ENCODE data around the gene ABI3BP.
"Not testable (repeated sequence)": the region's sequence is repeated elsewhere in the genome, so short reads cannot be mapped to it uniquely, and the experiment has no call there.

The ABI3BP gene, protein sequence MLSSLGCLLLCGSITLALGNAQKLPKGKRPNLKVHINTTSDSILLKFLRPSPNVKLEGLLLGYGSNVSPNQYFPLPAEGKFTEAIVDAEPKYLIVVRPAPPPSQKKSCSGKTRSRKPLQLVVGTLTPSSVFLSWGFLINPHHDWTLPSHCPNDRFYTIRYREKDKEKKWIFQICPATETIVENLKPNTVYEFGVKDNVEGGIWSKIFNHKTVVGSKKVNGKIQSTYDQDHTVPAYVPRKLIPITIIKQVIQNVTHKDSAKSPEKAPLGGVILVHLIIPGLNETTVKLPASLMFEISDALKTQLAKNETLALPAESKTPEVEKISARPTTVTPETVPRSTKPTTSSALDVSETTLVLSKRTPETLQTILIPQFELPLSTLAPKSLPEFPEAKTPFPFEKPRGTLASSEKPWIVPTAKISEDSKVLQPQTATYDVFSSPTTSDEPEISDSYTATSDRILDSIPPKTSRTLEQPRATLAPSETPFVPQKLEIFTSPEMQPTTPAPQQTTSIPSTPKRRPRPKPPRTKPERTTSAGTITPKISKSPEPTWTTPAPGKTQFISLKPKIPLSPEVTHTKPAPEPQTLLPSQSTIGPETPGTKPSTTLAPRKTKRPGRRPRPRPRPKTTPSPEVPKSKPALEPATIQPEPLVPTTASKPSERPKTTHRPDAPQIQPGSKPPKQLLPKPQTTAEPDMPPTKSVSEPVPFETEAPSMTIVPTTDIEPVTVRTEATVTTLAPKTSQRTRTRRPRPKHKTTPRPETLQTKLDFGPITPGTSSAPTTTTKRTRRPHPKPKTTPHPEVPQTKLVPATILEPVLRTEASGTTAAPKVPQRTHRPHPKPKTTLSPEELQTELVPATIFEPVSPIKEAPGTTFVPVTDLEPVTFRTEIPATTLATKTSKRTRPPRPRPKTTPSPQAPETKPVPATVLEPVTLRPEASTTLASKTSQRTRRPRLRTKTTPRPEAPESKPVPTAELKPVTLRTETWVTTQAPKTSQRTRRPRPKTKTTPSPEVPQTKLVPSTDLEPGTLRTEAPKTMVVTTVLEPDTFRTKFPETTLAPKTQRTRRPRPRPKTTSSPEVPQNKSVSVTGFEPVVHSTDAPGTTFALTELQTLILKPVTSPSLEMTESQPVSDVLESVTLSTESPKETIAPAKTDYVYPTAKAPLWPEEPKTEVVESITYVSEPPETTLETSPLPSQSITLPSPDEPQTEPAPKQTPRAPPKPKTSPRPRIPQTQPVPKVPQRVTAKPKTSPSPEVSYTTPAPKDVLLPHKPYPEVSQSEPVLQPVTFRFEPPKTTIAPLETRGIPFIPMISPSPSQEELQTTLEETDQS (N-terminal part only)

DNA sequence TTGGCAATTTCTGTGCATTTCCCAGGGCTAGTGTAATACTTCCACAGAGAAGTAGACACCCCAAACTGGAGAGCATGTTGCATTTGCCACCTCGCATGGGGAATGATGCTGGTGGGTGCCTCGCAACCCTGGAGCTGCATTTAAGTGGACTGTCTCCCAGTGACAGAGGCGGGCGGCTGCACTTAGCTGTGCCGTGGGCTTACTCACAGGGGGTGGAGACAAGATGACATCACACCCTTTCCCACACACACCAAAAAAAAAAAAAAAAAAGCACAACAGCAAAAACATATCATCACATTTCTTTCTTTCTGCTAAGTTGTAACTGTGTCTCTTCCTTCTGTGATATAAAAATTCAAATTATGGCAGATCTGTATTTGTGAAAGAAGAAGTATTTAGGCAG, at the start of gene ABI3BP:
ABI3BP (minus strand) TSS at position 113 of the 400 bp plus-strand sequence; CDS start at position 76, 37 bp downstream.
- no peak for DNase-seq

DNA sequence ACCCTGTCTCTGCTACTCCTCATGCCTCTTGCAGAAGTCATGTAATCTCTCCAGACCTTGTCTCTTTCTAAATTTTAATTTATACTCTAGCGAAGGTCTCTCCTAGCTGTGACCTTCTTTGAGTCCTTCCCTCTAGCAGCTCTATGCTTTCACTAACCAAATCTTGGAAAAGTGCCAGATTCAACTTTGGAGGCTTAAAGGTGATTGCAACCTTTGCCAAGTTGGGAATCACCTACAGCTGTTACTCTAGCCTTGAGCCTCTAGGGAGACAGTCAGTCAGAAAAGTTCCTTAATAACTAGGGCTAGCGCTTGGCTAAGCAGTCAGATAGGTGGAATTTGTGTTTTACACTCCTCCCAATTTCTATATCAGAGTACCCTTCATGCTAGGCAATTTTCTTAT, 46.1 kb upstream of the ABI3BP start:
- DNase-seq = no peak

GRCh38 chr3:101038880-101039279, 45.7 kb upstream of the ABI3BP start:
- no peak for DNase-seq

GRCh38 chr3:101038393-101038792, 45.2 kb upstream of the ABI3BP start:
- no peak for DNase-seq

DNA sequence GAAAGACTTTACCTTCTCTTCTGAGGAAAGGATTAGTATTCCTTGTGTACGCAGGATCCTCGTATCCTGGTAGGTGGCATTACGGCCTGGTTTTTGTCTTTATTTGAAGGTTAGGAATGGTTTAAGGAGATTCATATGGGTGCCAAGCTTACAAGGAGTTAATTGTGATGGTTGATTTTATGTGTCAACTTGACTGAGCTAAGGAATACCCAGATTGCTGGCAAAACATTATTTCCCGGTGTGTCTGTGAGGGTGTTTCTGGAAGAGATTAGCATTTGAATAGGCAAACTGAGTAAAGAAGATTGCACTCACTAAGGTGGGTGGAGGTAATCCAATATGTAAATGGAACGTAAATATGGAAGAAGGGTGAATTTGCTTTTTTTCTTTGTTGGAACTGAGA, 44.4 kb upstream of the ABI3BP start:
- DNase-seq = no peak

DNA sequence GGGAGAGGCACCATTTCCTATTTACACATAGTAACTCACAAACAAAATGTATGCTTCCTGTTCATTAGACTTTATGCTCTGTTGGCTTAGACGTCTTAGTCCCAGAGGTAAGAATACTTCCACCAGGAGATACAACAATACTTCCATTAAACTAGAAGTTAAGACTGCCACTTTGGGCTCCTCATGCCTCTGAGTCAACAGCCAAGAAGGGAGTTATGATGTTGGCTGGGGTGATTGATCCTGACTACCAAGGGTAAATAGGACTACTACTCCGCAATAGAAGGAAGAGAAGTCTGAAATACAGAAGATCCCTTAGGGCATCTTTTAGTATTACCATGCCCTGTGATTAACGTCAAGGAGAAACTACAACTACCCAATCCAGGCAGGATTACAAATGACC, 43.5 kb upstream of the ABI3BP start:
- no peak for DNase-seq

DNA sequence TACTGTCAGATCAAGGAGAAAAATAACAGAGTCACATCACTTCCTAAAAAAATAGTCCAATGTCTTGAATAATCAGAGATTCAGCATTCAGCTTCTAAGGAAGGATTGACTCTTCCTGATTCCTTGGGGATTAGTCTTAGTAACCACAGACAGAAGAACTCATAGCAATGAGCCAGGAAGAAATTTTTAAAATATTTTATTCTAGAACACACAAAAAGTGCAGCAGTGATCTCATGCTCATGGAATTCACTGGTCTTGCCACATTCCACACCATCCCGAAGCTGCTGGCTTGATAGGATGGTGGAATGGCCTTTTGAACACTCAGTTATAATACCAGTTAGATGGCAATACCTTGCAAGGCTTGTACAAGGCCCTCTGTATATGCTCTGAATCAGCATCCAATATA, 43.0 kb upstream of the ABI3BP start:
- DNase-seq = no peak

GRCh38 chr3:101027286-101027685, 34.1 kb upstream of the ABI3BP start:
- no peak for DNase-seq

DNA sequence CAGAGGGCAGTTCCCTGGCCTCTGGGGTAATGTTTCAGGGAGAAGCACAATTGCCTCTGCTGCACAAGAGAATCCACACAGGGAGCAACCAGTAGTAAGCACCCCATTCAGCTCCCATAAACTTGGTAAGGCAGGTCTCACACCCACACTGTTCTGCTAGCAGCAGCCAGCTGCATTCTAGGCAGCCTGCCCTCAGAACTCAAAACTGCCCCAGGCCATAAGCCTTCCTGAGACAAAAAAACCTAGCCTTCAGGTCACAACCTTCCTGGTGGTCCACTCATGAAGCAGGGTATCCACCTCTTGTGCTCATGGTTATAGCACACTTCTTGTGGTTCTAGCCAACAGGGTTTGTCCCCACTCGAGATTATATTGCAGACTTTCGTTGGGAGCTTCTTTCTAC, 33.7 kb upstream of the ABI3BP start:
- no peak for DNase-seq

DNA sequence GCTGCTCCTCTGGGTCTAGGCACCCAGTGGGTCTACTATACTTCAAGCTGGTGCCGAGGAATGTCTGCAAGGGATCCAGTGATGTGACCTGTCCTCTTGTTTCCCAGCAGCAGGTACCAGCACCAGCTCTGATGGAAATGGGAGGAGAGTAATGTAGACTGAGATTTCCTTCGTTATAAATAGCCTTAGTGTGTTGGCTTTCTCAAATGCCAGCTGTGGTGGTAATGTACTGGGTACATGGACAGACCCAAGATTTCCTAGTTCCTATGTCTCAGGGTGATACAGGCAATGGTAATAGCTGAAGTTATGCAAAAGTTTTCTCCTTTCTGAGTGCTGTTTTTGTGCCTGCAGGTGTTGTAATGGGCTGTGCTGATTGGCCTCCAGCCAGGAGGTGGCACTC, 33.0 kb upstream of the ABI3BP start:
- no peak for DNase-seq

GRCh38 chr3:101020351-101021015, 27.3 kb upstream of the ABI3BP start:
- no peak for DNase-seq

GRCh38 chr3:101017017-101017416, 23.8 kb upstream of the ABI3BP start:
- DNase-seq = no peak

GRCh38 chr3:101012312-101012711, 19.1 kb upstream of the ABI3BP start:
- DNase-seq = not testable (repeated sequence)

- DNase-seq = no peak
Measured at GRCh38 chr3:101011136-101011535, 17.9 kb upstream of the ABI3BP start.

- no peak for DNase-seq
Measured at GRCh38 chr3:101010296-101010695, 17.1 kb upstream of the ABI3BP start.

DNA sequence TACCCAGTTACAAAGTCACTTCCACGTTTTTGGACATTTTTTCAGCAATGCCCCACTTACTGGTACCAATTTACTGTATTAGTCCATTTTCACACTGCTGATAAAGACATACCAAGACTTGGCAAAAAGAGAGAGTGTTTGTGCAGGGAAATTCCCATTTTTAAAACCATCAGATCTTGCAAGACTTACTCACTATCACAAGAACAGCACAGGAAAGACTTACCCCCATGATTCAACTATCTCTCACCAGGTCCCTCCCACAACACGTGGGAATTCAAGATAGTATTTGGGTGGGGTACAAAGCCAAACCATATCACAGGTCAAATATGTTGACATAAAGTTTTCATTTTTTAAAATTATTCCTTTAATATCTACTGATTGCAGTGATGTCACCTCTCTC, 16.2 kb upstream of the ABI3BP start:
- no peak for DNase-seq

DNA sequence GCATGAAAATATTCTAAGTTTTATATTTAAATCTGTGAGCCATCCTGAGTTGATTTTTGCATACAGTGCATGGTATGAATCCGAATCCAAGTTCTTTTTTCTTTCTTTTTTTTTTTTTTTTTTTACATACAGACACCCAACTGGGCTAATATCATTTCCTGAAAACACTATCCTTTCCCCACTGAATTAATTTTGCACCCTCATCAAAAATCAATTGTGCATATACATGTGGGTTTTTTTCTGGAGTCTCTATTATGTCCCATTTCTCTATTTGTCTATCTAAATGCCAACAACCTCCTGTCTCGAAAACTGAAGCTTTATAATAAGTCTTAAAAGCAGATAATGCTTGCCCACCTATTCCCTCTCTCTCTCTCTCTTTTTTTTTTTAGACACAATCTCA, 5.9 kb upstream of the ABI3BP start:
- DNase-seq = no peak

GRCh38 chr3:100994809-100995208, 1.6 kb upstream of the ABI3BP start:
- DNase-seq = no peak

DNA sequence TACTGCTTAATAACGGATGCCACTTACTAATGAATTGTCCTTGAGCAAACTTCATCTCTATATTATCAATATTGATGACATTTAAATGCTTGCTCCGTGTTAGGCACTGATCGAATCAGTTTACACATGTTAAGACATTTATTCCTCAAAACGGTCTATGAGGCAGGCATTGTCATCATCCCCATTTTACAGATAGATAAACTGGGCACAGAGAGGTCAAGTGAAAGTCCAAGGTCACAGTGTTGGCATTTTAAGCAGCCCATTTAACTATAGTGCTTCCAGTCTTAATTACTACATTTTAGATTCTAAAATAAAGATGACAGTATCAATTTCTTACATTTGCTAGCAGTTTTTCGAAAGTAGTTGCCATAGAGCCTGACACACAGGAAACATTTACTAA, 966 bp upstream of the ABI3BP start:
- no peak for DNase-seq

DNA sequence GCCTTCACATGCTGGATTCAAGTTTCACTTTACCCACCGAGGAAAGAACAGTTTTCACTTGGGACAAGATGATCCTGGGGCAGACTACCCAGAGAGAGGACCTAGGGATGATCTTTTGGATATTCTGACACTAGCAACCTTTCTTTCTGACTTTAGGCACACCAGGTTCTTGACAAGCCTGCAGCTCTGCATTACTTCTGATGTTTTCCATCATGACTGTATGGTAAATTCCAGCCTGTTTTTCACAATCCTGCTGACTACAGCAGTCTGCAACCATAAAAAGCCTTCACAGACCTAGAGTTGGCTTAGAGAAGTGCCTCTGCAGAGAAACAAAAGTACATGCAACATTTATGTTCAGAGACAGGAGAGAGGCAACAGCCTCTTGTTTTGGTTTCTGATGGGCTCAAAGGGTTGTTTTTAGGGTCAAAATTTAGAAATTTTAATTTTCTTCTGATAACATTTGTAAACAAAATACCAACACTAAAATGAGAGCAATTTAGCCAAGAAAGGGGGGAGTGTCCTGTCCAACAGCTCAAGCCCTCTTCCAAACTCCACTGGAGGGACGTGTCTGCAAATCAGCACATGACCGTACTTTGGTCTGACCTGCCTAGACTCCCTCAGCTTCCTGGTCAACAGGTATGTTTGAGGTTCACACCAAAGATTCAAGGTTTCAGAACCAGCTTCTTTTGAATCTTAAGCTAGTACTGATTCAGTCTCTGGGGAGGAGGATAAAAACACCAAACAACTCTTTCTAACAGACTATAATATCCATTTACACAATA, 799 bp downstream of the ABI3BP start:
- no peak for DNase-seq

DNA sequence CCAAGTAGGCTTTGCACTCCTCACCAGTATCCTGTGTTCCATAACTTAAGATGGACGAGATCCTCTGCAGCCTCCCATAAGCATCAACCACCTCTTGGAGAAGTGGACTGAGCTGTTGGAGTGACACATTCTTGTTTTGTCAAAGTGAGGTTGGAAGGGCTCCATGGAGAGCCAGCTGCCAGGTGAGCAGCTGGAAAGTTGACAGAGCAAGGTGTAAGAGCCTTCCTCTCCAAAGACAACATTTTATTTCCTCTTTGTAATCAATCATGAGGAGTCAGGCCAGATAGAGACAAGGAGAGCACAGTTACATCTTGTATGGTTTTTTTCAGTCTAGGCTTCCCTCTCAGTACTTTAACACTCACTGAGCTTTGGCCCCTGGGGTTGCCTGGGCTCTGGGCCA, 5.1 kb downstream of the ABI3BP start:
- no peak for DNase-seq

DNA sequence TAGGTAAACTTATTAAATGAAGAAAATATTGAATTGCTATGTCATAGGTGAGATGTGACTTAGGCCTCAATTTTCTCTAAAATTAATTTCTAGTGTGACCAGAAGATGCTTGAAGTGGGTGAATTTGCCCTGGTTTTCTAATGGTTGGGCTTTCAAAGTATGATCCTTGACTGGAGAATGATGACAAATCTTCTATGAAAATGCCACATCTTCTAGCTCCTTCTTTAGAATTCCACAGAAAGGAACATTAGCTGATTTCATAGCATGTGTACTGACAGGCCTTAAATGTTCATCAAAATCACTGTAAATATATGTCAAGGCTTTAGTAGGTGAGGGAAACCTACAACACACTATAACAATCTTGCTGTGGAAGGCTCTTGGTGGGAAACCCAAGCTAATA, 8.9 kb downstream of the ABI3BP start:
- no peak for DNase-seq
